H1 (cell line): ENCODE measurements around the gene CYBRD1. TPM values are rescaled to one million over a fixed set of nuclear protein-coding genes. Genes with fewer than 3 reads are reported as not detected.

Experiments
- CTCF ChIA-PET: fragments of 300-600 bp; sonication (Branson Sonifier 250); formaldehyde crosslinking; loops from one replicate; lab custom pipeline; 2021; ENCODE audit not compliant: partially characterized antibody; lab: Charles Lee
- POLR2A ChIA-PET: fragments of 300-600 bp; sonication (Branson Sonifier 250); formaldehyde crosslinking; loops from one replicate; lab custom pipeline; 2021; ENCODE audit warnings: inconsistent platforms; ENCODE audit not compliant: partially characterized antibody; lab: Charles Lee
- DNase-seq, 2 experiments: peaks; one replicate each; pipeline versions ENCODE4 v3.0.0 to v3.0.0-alpha.2; 2010 to 2022; ENCODE audit warnings: low spot score in 2 of 2, low read depth in 1 of 2, mixed read lengths in 1 of 2
- FAIRE-seq: peaks from 2 replicates; lab custom pipeline; 2011; peaks lifted over from hg19 to GRCh38; lab: Jason Lieb, UNC
- H2AFZ ChIP-seq: 2 replicates; pipeline ENCODE4 v1.8.1; 2012; ENCODE audit warnings: low read length, inconsistent platforms
- H2AK5ac ChIP-seq: 2 replicates; pipeline ENCODE4 v1.6.1; 2013; ENCODE audit warnings: low read depth, low read length
- H2BK120ac ChIP-seq: replicated peaks from 2 replicates; pipeline ENCODE3; 2013; ENCODE audit warnings: low read depth, low read length, inconsistent platforms
- H2BK12ac ChIP-seq: 2 replicates; pipeline ENCODE4 v1.6.1; 2013; ENCODE audit warnings: low read depth, low read length
- H2BK15ac ChIP-seq: 2 replicates; pipeline ENCODE4 v1.6.1; 2013; ENCODE audit warnings: low read length
- H2BK20ac ChIP-seq: 2 replicates; pipeline ENCODE4 v1.6.1; 2013; ENCODE audit warnings: low read length
- H2BK5ac ChIP-seq: 2 replicates; pipeline ENCODE4 v1.6.1; 2013; ENCODE audit warnings: low read depth, low read length
- H3K14ac ChIP-seq: 2 replicates; pipeline ENCODE4 v1.6.1; 2013; ENCODE audit warnings: inconsistent platforms; ENCODE audit not compliant: insufficient read length
- H3K18ac ChIP-seq: 2 replicates; pipeline ENCODE4 v1.6.1; 2013; ENCODE audit warnings: low read length; ENCODE audit errors: extremely low read depth
- H3K23ac ChIP-seq: 2 replicates; pipeline ENCODE4 v1.6.1; 2013; ENCODE audit warnings: inconsistent platforms; ENCODE audit not compliant: insufficient read length
- H3K23me2 ChIP-seq: 2 replicates; pipeline ENCODE4 v1.6.1; 2013; ENCODE audit warnings: low read depth, low read length
- H3K27ac ChIP-seq: 2 replicates; pipeline ENCODE4 v1.6.1; 2011; ENCODE audit warnings: low read depth, low read length, inconsistent platforms
- H3K27me3 ChIP-seq, 4 experiments: replicated peaks in 1 of 4; 1 replicate in 1 of 4; 2 replicates in 3 of 4; pipeline versions ENCODE4 v1.6.1 to v1.8.1; 2011 to 2013; ENCODE audit warnings: low read length in 3 of 4, mild to moderate bottlenecking in 3 of 4, inconsistent platforms in 2 of 4, mixed read lengths in 2 of 4, moderate library complexity in 1 of 4; ENCODE audit not compliant: control insufficient read depth in 3 of 4, insufficient read depth in 3 of 4; ENCODE audit errors: extremely low read depth in 1 of 4
- H3K36me3 ChIP-seq, 4 experiments: 2 replicates each; pipeline versions ENCODE4 v1.6.1 to v1.8.1; 2011 to 2013; ENCODE audit warnings: mild to moderate bottlenecking in 4 of 4, low read length in 3 of 4, moderate library complexity in 2 of 4, control low read depth in 1 of 4, inconsistent platforms in 1 of 4; ENCODE audit not compliant: insufficient read depth in 4 of 4, control insufficient read depth in 2 of 4
- H3K4ac ChIP-seq: replicated peaks from 2 replicates; pipeline ENCODE3; 2013; ENCODE audit warnings: low read length, low read depth, mixed read lengths, inconsistent platforms; ENCODE audit not compliant: insufficient read length
- H3K4me1 ChIP-seq, 4 experiments: replicated peaks in 1 of 4; 1 replicate in 1 of 4; 2 replicates in 3 of 4; pipeline versions ENCODE4 v1.6.1 to v1.8.1; 2011 to 2013; ENCODE audit warnings: low read length in 3 of 4, inconsistent platforms in 2 of 4, mixed read lengths in 1 of 4; ENCODE audit not compliant: insufficient read depth in 4 of 4, control insufficient read depth in 3 of 4
- H3K4me2 ChIP-seq, 2 experiments: 2 replicates each; pipeline versions ENCODE4 v1.6.1 to v1.8.1; 2011 to 2013; ENCODE audit warnings: low read depth in 2 of 2, low read length in 2 of 2, control low read depth in 1 of 2, inconsistent platforms in 1 of 2, mild to moderate bottlenecking in 1 of 2; ENCODE audit not compliant: insufficient read depth in 1 of 2
- H3K4me3 ChIP-seq, 4 experiments: fragments of 200-600, 300-600 bp in 1 of 4; sonication (generic), shearing (Covaris generic), sonication (Bioruptor Twin) in 1 of 4; 2 replicates each; pipeline versions ENCODE4 v1.5.1 to v1.8.1; 2011 to 2016; ENCODE audit warnings: low read length in 4 of 4, low read depth in 3 of 4, control low read depth in 2 of 4, inconsistent platforms in 2 of 4, mild to moderate bottlenecking in 2 of 4, mixed read lengths in 1 of 4, moderate library complexity in 1 of 4; ENCODE audit not compliant: insufficient read depth in 2 of 4; ENCODE audit errors: extremely low read depth in 1 of 4
- H3K56ac ChIP-seq: replicated peaks from 2 replicates; pipeline ENCODE3; 2013; ENCODE audit warnings: low read depth, mild to moderate bottlenecking, mixed read lengths, low read length, inconsistent platforms; ENCODE audit not compliant: insufficient read length
- H3K79me1 ChIP-seq: 2 replicates; pipeline ENCODE4 v1.6.1; 2013; ENCODE audit warnings: low read depth, low read length, control low read depth
- H3K79me2 ChIP-seq, 2 experiments: 2 replicates each; pipeline versions ENCODE4 v1.6.1 to v1.8.1; 2012 to 2013; ENCODE audit warnings: low read length in 2 of 2, mild to moderate bottlenecking in 2 of 2, inconsistent platforms in 1 of 2; ENCODE audit not compliant: insufficient read depth in 2 of 2, control insufficient read depth in 1 of 2
- H3K9ac ChIP-seq, 4 experiments: replicated peaks in 1 of 4; 1 replicate in 1 of 4; 2 replicates in 3 of 4; pipeline versions ENCODE4 v1.6.1 to v1.8.1; 2011 to 2013; ENCODE audit warnings: low read depth in 3 of 4, low read length in 3 of 4, control low read depth in 2 of 4, mild to moderate bottlenecking in 2 of 4, moderate library complexity in 2 of 4, inconsistent platforms in 1 of 4; ENCODE audit errors: extremely low read depth in 1 of 4
- H3K9me3 ChIP-seq, 2 experiments: 2 replicates each; pipeline versions ENCODE4 v1.6.1 to v1.8.1; 2012 to 2013; ENCODE audit warnings: mild to moderate bottlenecking in 2 of 2, moderate library complexity in 2 of 2, control low read depth in 1 of 2, inconsistent platforms in 1 of 2, low read depth in 1 of 2, low read length in 1 of 2, mixed read lengths in 1 of 2; ENCODE audit not compliant: insufficient read depth in 2 of 2
- H4K20me1 ChIP-seq, 2 experiments: replicated peaks in 1 of 2; 2 replicates each; pipeline versions ENCODE3 to v1.8.1; 2011 to 2013; ENCODE audit warnings: inconsistent platforms in 2 of 2, low read length in 2 of 2, mild to moderate bottlenecking in 1 of 2; ENCODE audit not compliant: insufficient read depth in 2 of 2, control insufficient read depth in 1 of 2
- H4K5ac ChIP-seq: 2 replicates; pipeline ENCODE4 v1.6.1; 2013; ENCODE audit warnings: low read length, low read depth, mixed read lengths, inconsistent platforms; ENCODE audit not compliant: insufficient read length
- H4K8ac ChIP-seq: 2 replicates; pipeline ENCODE4 v1.8.0; 2013; ENCODE audit warnings: mild to moderate bottlenecking, moderate library complexity, low read length, inconsistent platforms; ENCODE audit not compliant: insufficient read depth; ENCODE audit errors: extremely low read depth
- H4K91ac ChIP-seq: replicated peaks from 2 replicates; pipeline ENCODE3; 2013; ENCODE audit warnings: low read length, mixed read lengths, inconsistent platforms; ENCODE audit not compliant: insufficient read length
- NRF1 ChIP-seq: IDR thresholded peaks from 2 replicates; pipeline ENCODE4 v1.6.1; 2011; ENCODE audit warnings: mild to moderate bottlenecking, low read depth, low read length, improper control_type of control experiment
- PHF8 ChIP-seq: fragments of 200-600 bp; sonication (generic); conservative IDR thresholded peaks from 2 replicates; pipeline ENCODE4 v1.7.1; 2012; ENCODE audit warnings: low read depth, mild to moderate bottlenecking, inconsistent platforms, low read length, moderate library complexity
- WGBS, 2 experiments: shearing (Covaris generic) in 1 of 2; methylation state at CpG; one replicate each; pipeline versions ENCODE4 v1.1.6 to v1.1.7; 2013 to 2015; ENCODE audit warnings: low lambda C conversion rate in 2 of 2, mixed read lengths in 2 of 2, inconsistent platforms in 1 of 2, low coverage in 1 of 2, missing lambda C conversion rate in 1 of 2; ENCODE audit not compliant: insufficient replicate concordance in 2 of 2, insufficient coverage in 1 of 2, insufficient read length in 1 of 2; ENCODE audit errors: extremely low coverage in 1 of 2, missing lambda C conversion rate in 1 of 2; 5-methylcytosine and 5-hydroxymethylcytosine counted together
- polyA plus RNA-seq, 7 experiments: library from polyadenylated mRNA; depleted of rRNA in 3 of 7; stranded (reverse) in 5 of 7; unstranded in 2 of 7; fragments of >200 nt in 5 of 7; fragments of 200-250 nt in 2 of 7; gene quantifications; 1 replicate in 5 of 7; 2 replicates in 1 of 7; 4 replicates in 1 of 7; pipeline versions ENCODE4 v1.2.1 to v1.2.3, GENCODE V29; 2011 to 2013; ENCODE audit warnings: missing spikeins in 2 of 7, mixed read lengths in 2 of 7
- total RNA-seq: library from RNA; stranded (reverse); fragmentation: NEBNext Ultra II Directional; extraction: Animal tissue kit (Norgen Biotek cat#: 25700); gene quantifications from 2 replicates; pipeline ENCODE4 v1.2.1, GENCODE V29; 2021

CYBRD1 gene
- total and polyA plus RNA-seq, 2 of the 8 experiments (the other 6 are each of a cell fraction or from before 2014, with no cell fraction given), result 10.7 to 12.6 TPM

DNA sequence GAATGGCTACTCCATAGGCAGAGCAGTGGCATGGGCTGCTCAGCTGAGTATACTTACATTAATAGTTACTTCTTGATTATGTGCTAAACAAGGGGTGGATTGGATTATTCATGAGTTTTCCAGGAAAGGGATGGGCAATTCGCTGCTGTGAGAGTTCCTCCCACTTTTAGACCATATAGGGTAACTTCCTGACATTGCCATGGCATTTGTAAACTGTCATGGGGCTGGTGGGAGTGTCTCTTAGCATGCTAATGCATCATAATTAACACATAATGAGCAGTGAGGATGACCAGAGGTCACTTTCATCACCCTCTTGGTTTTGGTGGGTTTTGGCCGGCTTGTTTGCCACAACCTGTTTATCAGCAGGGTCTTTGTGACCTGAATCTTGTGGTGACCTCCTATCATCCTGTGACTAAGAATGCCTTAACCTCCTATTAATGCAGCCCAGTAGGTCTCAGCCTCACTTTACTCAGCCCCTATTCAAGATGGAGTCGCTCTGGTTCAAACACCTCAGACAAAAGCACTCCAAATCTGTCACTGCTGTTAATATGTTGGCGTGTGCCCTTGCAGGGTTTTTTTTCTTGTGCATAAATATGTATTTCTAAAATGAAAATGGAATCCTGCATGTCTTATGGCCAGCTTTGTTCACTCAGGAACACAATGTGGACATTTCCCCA lies 56.0 kb downstream of the CYBRD1 start:
- no peak overlapping the region for H4K5ac ChIP-seq
- ChIA-PET CTCF (interaction anchor here (1.2 to 1.3 kb wide), 2 partner anchors 125 to 535 kb away, joined by 5 read pairs; no protein-coding TSS in a partner anchor), POLR2A (no interaction called here)
- H3K27me3 ChIP-seq, result no peaks in the 10 kb centered on the region
- no peaks in the 10 kb centered on the region for H3K23me2 ChIP-seq
- H2AK5ac ChIP-seq, result no peak overlapping the region
- H3K4ac ChIP-seq, result no peak overlapping the region
- FAIRE-seq (no peak), DNase-seq (no peak)
- no peak overlapping the region for H2BK5ac ChIP-seq
- H3K79me2 ChIP-seq, result no peaks in the 10 kb centered on the region
- H4K20me1 ChIP-seq, result no peaks in the 10 kb centered on the region
- no peak overlapping the region for H3K18ac ChIP-seq
- TF ChIP-seq PHF8 (no peak), NRF1 (no peak)
- H3K36me3 ChIP-seq, result no peaks in the 10 kb centered on the region
- no peak overlapping the region for H3K14ac ChIP-seq
- no peak overlapping the region for H3K4me2 ChIP-seq
- no peak overlapping the region for H3K27ac ChIP-seq
- no peak overlapping the region for H2BK15ac ChIP-seq
- H3K4me3 ChIP-seq, result no peak overlapping the region
- H4K91ac ChIP-seq, result no peak overlapping the region
- 91% methylated on average over 4 of the region's 4 CpGs; no CpG with 5 or more reads in 1 of the 2 experiments for WGBS, 2 experiments
- no peak overlapping the region for H3K56ac ChIP-seq
- H3K4me1 ChIP-seq, result no peaks in the 10 kb centered on the region
- no peak overlapping the region for H2BK120ac ChIP-seq
- no peak overlapping the region for H3K23ac ChIP-seq
- no peak overlapping the region for H2BK12ac ChIP-seq
- no peak overlapping the region for H2AFZ ChIP-seq
- no peak overlapping the region for H2BK20ac ChIP-seq
- no peak overlapping the region for H3K9ac ChIP-seq
- H3K9me3 ChIP-seq, result no peaks in the 10 kb centered on the region
- no peak overlapping the region for H4K8ac ChIP-seq
- H3K79me1 ChIP-seq, result no peaks in the 10 kb centered on the region
